HG03571 (cell line): Measurements from ENCODE around the gene SLCO1B3.
"Not testable (repeated sequence)": the region's sequence is repeated elsewhere in the genome, so short reads cannot be mapped to it uniquely, and the experiment has no call there.

ENCODE experiments used
- ATAC-seq: cut with Tn5 transposase; IDR thresholded peaks from one replicate; pipeline ENCODE4 v1.9.1; 2021; ENCODE audit not compliant: unreplicated experiment

Gene SLCO1B3

GRCh38 chr12:20810487-20810886 is at the start of gene SLCO1B3:
Gene SLCO1B3 (plus strand): TSS chr12:20810705. CDS start chr12:20815739, 5,034 bp downstream.
- ATAC-seq, result no peak

GRCh38 chr12:20777420-20777819 is 33.1 kb upstream of the SLCO1B3 start:
- ATAC-seq, result no peak

GRCh38 chr12:20778969-20779368 is 31.5 kb upstream of the SLCO1B3 start:
- ATAC-seq, result no peak

- ATAC-seq, result not testable (repeated sequence)
Measured at GRCh38 chr12:20779971-20780370, 30.5 kb upstream of the SLCO1B3 start.

- not testable (repeated sequence) for ATAC-seq
Measured at GRCh38 chr12:20783796-20784357, 26.6 kb upstream of the SLCO1B3 start.

GRCh38 chr12:20792971-20793370 is 17.5 kb upstream of the SLCO1B3 start:
- ATAC-seq, result no peak

- ATAC-seq, result no peak
Measured at GRCh38 chr12:20798554-20798953, 12.0 kb upstream of the SLCO1B3 start.

- no peak for ATAC-seq
Measured at GRCh38 chr12:20800160-20800559, 10.3 kb upstream of the SLCO1B3 start.

- no peak for ATAC-seq
Measured at GRCh38 chr12:20801035-20801434, 9.5 kb upstream of the SLCO1B3 start.

GRCh38 chr12:20805921-20806320 is 4.6 kb upstream of the SLCO1B3 start:
- no peak for ATAC-seq

- ATAC-seq, result no peak
Measured at GRCh38 chr12:20807192-20808080, 3.1 kb upstream of the SLCO1B3 start.

- ATAC-seq, result no peak
Measured at GRCh38 chr12:20808521-20808920, 2.0 kb upstream of the SLCO1B3 start.

GRCh38 chr12:20815574-20815973 is 5.1 kb downstream of the SLCO1B3 start:
- no peak for ATAC-seq

- ATAC-seq, result no peak
Measured at GRCh38 chr12:20822415-20822814, 11.9 kb downstream of the SLCO1B3 start.

- no peak for ATAC-seq
Measured at GRCh38 chr12:20822925-20823324, 12.4 kb downstream of the SLCO1B3 start.

- ATAC-seq, result no peak
Measured at GRCh38 chr12:20829919-20830318, 19.4 kb downstream of the SLCO1B3 start.

GRCh38 chr12:20830456-20830855 is 20.0 kb downstream of the SLCO1B3 start:
- no peak for ATAC-seq

- ATAC-seq, result no peak
Measured at GRCh38 chr12:20832911-20833310, 22.4 kb downstream of the SLCO1B3 start.

GRCh38 chr12:20852649-20853048 is 42.1 kb downstream of the SLCO1B3 start:
- no peak for ATAC-seq

GRCh38 chr12:20863056-20863455 is 52.6 kb downstream of the SLCO1B3 start:
- no peak for ATAC-seq

- no peak for ATAC-seq
Measured at GRCh38 chr12:20865873-20866272, 55.4 kb downstream of the SLCO1B3 start.

- no peak for ATAC-seq
Measured at GRCh38 chr12:20868277-20868676, 57.8 kb downstream of the SLCO1B3 start.
